HepG2 (cell line): ENCODE measurements around the gene OXLD1. TPM values are rescaled to one million over a fixed set of nuclear protein-coding genes. Genes with fewer than 3 reads are reported as not detected.
A peak's percentile ranks its signal among the peaks of the same experiment; 100 is the strongest.

Source experiments
- ARID3A ChIP-seq: IDR thresholded peaks from 2 replicates; pipeline ENCODE4 v1.6.1; 2012; ENCODE audit warnings: low read depth, low read length, improper control_type of control experiment
- CREBL2 ChIP-seq: sonication (generic); formaldehyde crosslinking; IDR thresholded peaks from 2 replicates; pipeline ENCODE4 v1.8.1; 2023; ENCODE audit warnings: missing genetic modification reagents, mild to moderate bottlenecking, borderline replicate concordance
- ETV6 ChIP-seq: sonication (generic); formaldehyde crosslinking; conservative IDR thresholded peaks from 2 replicates; pipeline ENCODE4 v1.4.0; 2020; ENCODE audit warnings: missing genetic modification reagents
- FIP1L1 ChIP-seq: fragments of 200-400 bp; formaldehyde crosslinking; IDR thresholded peaks from 2 replicates; pipeline ENCODE4 v1.6.1; 2018; ENCODE audit warnings: low read depth, mild to moderate bottlenecking, low read length, moderate library complexity, borderline replicate concordance; ENCODE audit not compliant: insufficient read depth
- FOXC1 ChIP-seq: sonication (generic); formaldehyde crosslinking; IDR thresholded peaks from 2 replicates; pipeline ENCODE4 v1.8.0; 2022; ENCODE audit warnings: mild to moderate bottlenecking, missing genetic modification reagents, borderline replicate concordance
- FUBP1 ChIP-seq: sonication (generic); formaldehyde crosslinking; IDR thresholded peaks from 2 replicates; pipeline ENCODE4 v1.5.1; 2020; ENCODE audit warnings: missing genetic modification reagents, mild to moderate bottlenecking, borderline replicate concordance
- IKZF4 ChIP-seq: sonication (generic); formaldehyde crosslinking; IDR thresholded peaks from 2 replicates; pipeline ENCODE4 v1.5.1; 2020; ENCODE audit warnings: borderline replicate concordance, mild to moderate bottlenecking, low read depth, missing genetic modification reagents; ENCODE audit errors: not compliant biosample characterization
- PCBP1 ChIP-seq: fragments of 200-400 bp; formaldehyde crosslinking; IDR thresholded peaks from 2 replicates; pipeline ENCODE4 v1.6.1; 2017; ENCODE audit warnings: mild to moderate bottlenecking, low read depth, low read length, borderline replicate concordance
- PRPF4 ChIP-seq: fragments of 200-400 bp; formaldehyde crosslinking; IDR thresholded peaks from 2 replicates; pipeline ENCODE4 v1.6.1; 2016; ENCODE audit warnings: low read length, low read depth; ENCODE audit not compliant: poor library complexity, severe bottlenecking
- RBM39 ChIP-seq: fragments of 200-400 bp; formaldehyde crosslinking; IDR thresholded peaks from one replicate; pipeline ENCODE4 v1.6.1; 2018; ENCODE audit warnings: antibody characterized with exemption, mild to moderate bottlenecking, low read depth, low read length; ENCODE audit not compliant: poor library complexity, severe bottlenecking
- RCOR2 ChIP-seq: IDR thresholded peaks from 2 replicates; pipeline ENCODE4 v1.6.1; 2016; ENCODE audit warnings: missing biosample characterization, missing genetic modification reagents
- SMAD1 ChIP-seq: sonication (generic); formaldehyde crosslinking; IDR thresholded peaks from 2 replicates; pipeline ENCODE4 v1.4.0; 2020; ENCODE audit warnings: missing genetic modification reagents, low read depth, mild to moderate bottlenecking, borderline replicate concordance
- TP53 ChIP-seq: sonication (generic); formaldehyde crosslinking; conservative IDR thresholded peaks from 2 replicates; pipeline ENCODE4 v1.4.0; 2020; ENCODE audit warnings: missing genetic modification reagents
- ZFX ChIP-seq: sonication (generic); formaldehyde crosslinking; IDR thresholded peaks from 2 replicates; pipeline ENCODE4 v1.4.0; 2020; ENCODE audit warnings: mild to moderate bottlenecking, low read depth, missing genetic modification reagents, moderate library complexity
- ZMYM4 ChIP-seq: sonication (generic); formaldehyde crosslinking; IDR thresholded peaks from 2 replicates; pipeline ENCODE4 v1.8.1; 2023; ENCODE audit warnings: mild to moderate bottlenecking, missing genetic modification reagents
- ZNF580 ChIP-seq: IDR thresholded peaks from 2 replicates; pipeline ENCODE4 v1.6.1; 2016; ENCODE audit warnings: low read depth, borderline replicate concordance
- polyA plus RNA-seq, 8 experiments: library from polyadenylated mRNA; depleted of rRNA in 3 of 8; stranded (reverse) in 7 of 8; unstranded in 1 of 8; fragments of >200 nt; fragmentation: Illumina TruSeq in 4 of 8; extraction: Trizol in 4 of 8; gene quantifications; 2 replicates each; pipeline versions ENCODE4 v1.2.1 to v1.2.3, GENCODE V29; 2011 to 2016; ENCODE audit warnings: low read depth in 4 of 8, missing spikeins in 1 of 8, mixed read lengths in 1 of 8; ENCODE audit not compliant: insufficient read depth in 1 of 8
- total RNA-seq, 5 experiments: library from RNA; depleted of rRNA; stranded (reverse); fragments of >200 nt; fragmentation: Illumina TruSeq; extraction: Trizol; gene quantifications; 2 replicates each; pipeline ENCODE4 v1.2.3, GENCODE V29; 2016; ENCODE audit warnings: low read depth in 1 of 5
- TF ChIP-seq, protein P1 (sequence below): sonication (generic); formaldehyde crosslinking; IDR thresholded peaks from 2 replicates; pipeline ENCODE4 v1.8.1; 2023; ENCODE audit warnings: mild to moderate bottlenecking, missing genetic modification reagents, borderline replicate concordance
- TF ChIP-seq, protein P2 (sequence below): IDR thresholded peaks from 2 replicates; pipeline ENCODE4 v1.6.1; 2016; ENCODE audit warnings: mild to moderate bottlenecking
- TF ChIP-seq, protein P3 (sequence below): sonication (generic); formaldehyde crosslinking; IDR thresholded peaks from 2 replicates; pipeline ENCODE4 v1.4.0; 2020; ENCODE audit warnings: missing genetic modification reagents, mild to moderate bottlenecking, borderline replicate concordance

OXLD1 gene
- total and polyA plus RNA-seq, 2 of the 13 experiments (the other 11 are each of a cell fraction or from before 2014, with no cell fraction given): 27.1 to 37.5 TPM

DNA sequence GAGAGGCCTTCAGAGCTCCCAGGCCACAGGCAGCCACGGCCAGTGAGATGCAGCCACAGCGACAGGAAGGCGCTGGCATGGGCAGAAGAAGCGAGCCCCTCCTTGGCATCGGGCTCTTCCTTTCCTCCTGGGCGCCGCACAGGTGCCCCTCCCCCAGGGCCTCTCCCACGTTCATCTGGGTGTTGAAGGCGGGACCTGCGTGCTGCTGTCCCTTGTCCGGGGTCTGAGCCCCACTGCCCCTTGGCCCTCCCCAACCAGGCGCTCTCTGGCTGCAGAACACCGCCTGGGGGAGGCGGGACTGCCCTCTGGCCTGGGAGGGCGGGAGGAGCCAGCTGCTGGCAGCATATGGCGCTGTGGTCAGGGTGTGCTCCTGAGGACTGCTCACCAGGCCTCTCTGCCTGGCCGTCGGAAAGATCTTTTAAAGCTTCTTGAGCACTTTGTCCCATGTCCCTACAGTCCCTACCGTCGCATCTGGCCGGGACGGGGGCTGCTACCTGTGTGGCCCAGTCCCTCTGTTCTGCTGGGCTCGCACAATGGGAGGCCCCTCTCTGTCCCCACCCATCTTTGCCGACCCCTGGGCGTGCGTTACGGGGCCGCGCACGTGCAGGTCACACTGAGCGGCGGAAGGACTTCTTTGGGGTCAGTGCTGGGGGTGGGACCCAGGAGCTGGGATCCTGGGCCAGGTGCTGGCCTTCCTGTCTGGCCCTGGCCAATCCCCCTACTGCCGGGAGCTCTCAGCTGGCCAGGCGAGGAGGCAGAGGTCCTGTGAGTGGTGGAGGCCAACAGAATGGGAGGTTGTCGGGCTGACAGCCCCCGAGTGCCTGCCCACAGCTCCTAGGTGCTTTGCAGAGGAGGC is 47.4 kb upstream of the OXLD1 start (continued):
- no peak for TF ChIP-seq ARID3A
- peak; percentile 60; the same call in 1 of the 2 replicates for TF ChIP-seq FOXC1 (CRISPR knock-in tag)
- peak; percentile 95 for TF ChIP-seq ZFX (CRISPR knock-in tag)
- TF ChIP-seq FUBP1: no peak
- TF ChIP-seq PCBP1: peak; percentile 23; the same call in 1 of the 2 replicates
- TF ChIP-seq CREBL2: no peak
- TF ChIP-seq SMAD1: peak; percentile 77; the same call in 1 of the 2 replicates
- TF ChIP-seq IKZF4 (CRISPR knock-in tag): peak; percentile 83
- TF ChIP-seq, protein P1, sequence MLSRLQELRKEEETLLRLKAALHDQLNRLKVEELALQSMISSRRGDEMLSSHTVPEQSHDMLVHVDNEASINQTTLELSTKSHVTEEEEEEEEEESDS (CRISPR knock-in tag): 0 out of 2 replicates have a peak, but pooled peaks have one; percentile 65
- no peak for TF ChIP-seq RBM39
- TF ChIP-seq, protein P2, sequence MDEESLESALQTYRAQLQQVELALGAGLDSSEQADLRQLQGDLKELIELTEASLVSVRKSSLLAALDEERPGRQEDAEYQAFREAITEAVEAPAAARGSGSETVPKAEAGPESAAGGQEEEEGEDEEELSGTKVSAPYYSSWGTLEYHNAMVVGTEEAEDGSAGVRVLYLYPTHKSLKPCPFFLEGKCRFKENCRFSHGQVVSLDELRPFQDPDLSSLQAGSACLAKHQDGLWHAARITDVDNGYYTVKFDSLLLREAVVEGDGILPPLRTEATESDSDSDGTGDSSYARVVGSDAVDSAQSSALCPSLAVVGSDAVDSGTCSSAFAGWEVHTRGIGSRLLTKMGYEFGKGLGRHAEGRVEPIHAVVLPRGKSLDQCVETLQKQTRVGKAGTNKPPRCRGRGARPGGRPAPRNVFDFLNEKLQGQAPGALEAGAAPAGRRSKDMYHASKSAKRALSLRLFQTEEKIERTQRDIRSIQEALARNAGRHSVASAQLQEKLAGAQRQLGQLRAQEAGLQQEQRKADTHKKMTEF (CRISPR knock-in tag): peak; percentile 91
- TF ChIP-seq FIP1L1: peak; percentile 78; the same call in 1 of the 2 replicates
- TF ChIP-seq, protein P3, sequence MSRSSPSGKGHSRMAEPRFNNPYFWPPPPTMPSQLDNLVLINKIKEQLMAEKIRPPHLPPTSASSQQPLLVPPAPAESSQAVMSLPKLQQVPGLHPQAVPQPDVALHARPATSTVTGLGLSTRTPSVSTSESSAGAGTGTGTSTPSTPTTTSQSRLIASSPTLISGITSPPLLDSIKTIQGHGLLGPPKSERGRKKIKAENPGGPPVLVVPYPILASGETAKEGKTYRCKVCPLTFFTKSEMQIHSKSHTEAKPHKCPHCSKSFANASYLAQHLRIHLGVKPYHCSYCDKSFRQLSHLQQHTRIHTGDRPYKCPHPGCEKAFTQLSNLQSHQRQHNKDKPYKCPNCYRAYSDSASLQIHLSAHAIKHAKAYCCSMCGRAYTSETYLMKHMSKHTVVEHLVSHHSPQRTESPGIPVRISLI (CRISPR knock-in tag): no peak
- TF ChIP-seq ETV6 (CRISPR knock-in tag): no peak; the same call in 1 of the 2 replicates
- TF ChIP-seq PRPF4: no peak
- peak; percentile 57 for TF ChIP-seq ZMYM4
- no peak for TF ChIP-seq TP53 (CRISPR knock-in tag)
- TF ChIP-seq RCOR2 (CRISPR knock-in tag): 0 out of 2 replicates have a peak, but pooled peaks have one; percentile 16
- peak; percentile 82; the same call in 1 of the 2 replicates for TF ChIP-seq ZNF580
